Sigmoid colon (tissue), 4 donors: Measurements from ENCODE around the gene RPL18.

ENCODE experiments used
- EP300 ChIP-seq, 4 donors: sonication (generic); formaldehyde crosslinking; IDR thresholded peaks; one replicate each; pipeline ENCODE4 v1.6.1; 2017; ENCODE audit warnings: antibody characterized with exemption in 4 of 4
- POLR2A ChIP-seq, 2 donors: fragments of 450-650 bp; IDR thresholded peaks; one replicate each; pipeline ENCODE4 v1.6.1; 2016; ENCODE audit warnings: antibody characterized with exemption in 2 of 2, mild to moderate bottlenecking in 2 of 2, moderate library complexity in 2 of 2

DNA sequence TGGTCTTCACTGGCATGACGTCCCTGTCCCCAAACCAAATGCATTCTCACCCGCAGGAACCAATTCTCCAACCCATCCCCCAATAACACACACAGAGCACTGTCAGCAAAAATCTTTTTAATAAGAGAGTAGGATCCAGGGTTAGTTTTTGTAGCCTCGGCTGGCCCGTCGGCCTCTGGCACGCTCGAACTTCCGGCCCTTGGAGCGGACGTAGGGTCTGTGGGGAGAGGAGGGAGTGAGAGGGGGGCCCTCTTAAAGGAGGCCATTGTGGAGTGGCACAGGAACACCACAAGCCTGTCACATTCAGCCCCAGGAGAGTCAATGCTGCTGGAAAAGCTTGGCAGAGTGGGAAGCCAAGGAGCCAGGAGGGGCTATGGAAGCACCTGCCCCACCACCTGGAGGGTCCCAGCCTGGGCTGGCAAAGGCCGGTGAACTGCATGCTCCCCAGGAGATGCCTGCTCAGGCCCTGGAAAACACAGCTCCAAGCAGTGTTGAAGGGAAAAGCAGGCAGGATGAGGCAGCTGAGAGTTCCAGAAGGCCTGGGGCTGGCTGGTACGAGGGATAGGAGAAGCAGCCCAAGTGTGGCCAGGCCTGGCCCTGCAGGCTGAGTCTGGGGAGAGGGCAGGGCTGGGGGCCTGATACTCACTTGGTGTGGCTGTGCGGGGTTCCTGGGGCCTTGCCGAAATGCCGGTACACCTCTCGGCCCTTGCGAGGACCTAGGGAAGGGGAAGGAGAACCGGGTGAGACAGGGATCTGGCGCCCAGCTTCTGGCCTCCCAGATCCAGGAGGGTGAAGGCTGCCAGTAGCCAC is 3.5 kb downstream of the RPL18 start:
- no peak for TF ChIP-seq POLR2A (IDR thresholded peaks at IDR 0.05)
- no peak for TF ChIP-seq EP300 (IDR thresholded peaks at IDR 0.05)
